Stromal cell of bone marrow (primary cell): ENCODE measurements around the gene OR2L8.

Experiments used
- DNase-seq: peaks from one replicate; pipeline ENCODE4 v3.0.0-alpha.2; 2012; ENCODE audit warnings: low read depth

Gene OR2L8

GRCh38 chr1:247992986-247993385, 44.3 kb downstream of the OR2L8 start:
- DNase-seq = no peak

GRCh38 chr1:247998811-247999210, 50.2 kb downstream of the OR2L8 start:
- DNase-seq = no peak
